Loucy (cell line): ENCODE data around the gene ME3.
"Not testable (repeated sequence)": the region's sequence is repeated elsewhere in the genome, so short reads cannot be mapped to it uniquely, and the experiment has no call there.

Experiments
- H2AFZ ChIP-seq: fragments of 200-600 bp; sonication (generic); 2 replicates; pipeline ENCODE4 v1.6.0; 2016; ENCODE audit warnings: antibody characterized with exemption, mild to moderate bottlenecking, low read length, moderate library complexity
- H3F3A ChIP-seq: fragments of 200-600 bp; 2 replicates; pipeline ENCODE4 v1.6.0; 2016; ENCODE audit warnings: antibody characterized with exemption, low read depth, mild to moderate bottlenecking
- H3K27me3 ChIP-seq: fragments of 200-600 bp; sonication (generic); 2 replicates; pipeline ENCODE4 v1.6.1; 2014; ENCODE audit warnings: low read length, mild to moderate bottlenecking; ENCODE audit not compliant: insufficient read depth, poor library complexity, severe bottlenecking
- H3K36me3 ChIP-seq: fragments of 200-600 bp; sonication (generic); 2 replicates; pipeline ENCODE4 v1.6.1; 2016; ENCODE audit warnings: low read length; ENCODE audit not compliant: insufficient read depth
- H3K4me1 ChIP-seq: fragments of 200-600 bp; sonication (generic); 2 replicates; pipeline ENCODE4 v1.5.1; 2014; ENCODE audit warnings: low read length, mild to moderate bottlenecking; ENCODE audit not compliant: insufficient read depth, poor library complexity, severe bottlenecking
- H3K4me2 ChIP-seq: fragments of 200-600 bp; sonication (generic); 2 replicates; pipeline ENCODE4 v1.6.0; 2014; ENCODE audit warnings: antibody characterized with exemption, low read length, low read depth, mild to moderate bottlenecking; ENCODE audit not compliant: poor library complexity, severe bottlenecking
- H3K4me3 ChIP-seq: fragments of 200-600 bp; sonication (generic); 2 replicates; pipeline ENCODE4 v1.5.1; 2014; ENCODE audit warnings: low read length, mild to moderate bottlenecking, mixed read lengths; ENCODE audit not compliant: poor library complexity, severe bottlenecking
- H3K79me2 ChIP-seq: fragments of 200-600 bp; sonication (generic); 2 replicates; pipeline ENCODE4 v1.6.1; 2014; ENCODE audit warnings: low read length; ENCODE audit not compliant: insufficient read depth
- H3K9ac ChIP-seq: fragments of 200-600 bp; sonication (generic); 2 replicates; pipeline ENCODE4 v1.6.0; 2014; ENCODE audit warnings: mild to moderate bottlenecking, low read depth, low read length, moderate library complexity; ENCODE audit not compliant: poor library complexity, severe bottlenecking
- H3K9me2 ChIP-seq: fragments of 200-600 bp; sonication (generic); replicated peaks from 2 replicates; pipeline ENCODE4 v1.6.1; 2016; ENCODE audit warnings: low read depth, low read length, mixed read lengths
- H3K9me3 ChIP-seq: fragments of 200-600 bp; sonication (generic); 2 replicates; pipeline ENCODE4 v1.6.1; 2014; ENCODE audit warnings: mild to moderate bottlenecking, antibody characterized with exemption, low read length, low read depth; ENCODE audit not compliant: insufficient read depth
- H4K20me1 ChIP-seq: fragments of 200-600 bp; sonication (generic); 2 replicates; pipeline ENCODE4 v1.6.0; 2014; ENCODE audit warnings: antibody characterized with exemption, low read length, mild to moderate bottlenecking; ENCODE audit not compliant: insufficient read depth, poor library complexity, severe bottlenecking
- CTCF ChIP-seq: fragments of 200-600 bp; sonication (generic); conservative IDR thresholded peaks from 2 replicates; pipeline ENCODE4 v1.5.1; 2014; ENCODE audit warnings: mild to moderate bottlenecking, antibody characterized with exemption, low read length
- EZH2phosphoT487 ChIP-seq: fragments of 200-600 bp; IDR thresholded peaks from 2 replicates; pipeline ENCODE4 v1.6.1; 2018; ENCODE audit warnings: antibody characterized with exemption, mild to moderate bottlenecking, moderate library complexity, borderline replicate concordance

Gene ME3

GRCh38 chr11:86427441-86427840, 245.0 kb downstream of the ME3 start:
- H3K9me2 ChIP-seq = no peaks in the 10 kb centered on the region
- no peak overlapping the region for H3K9ac ChIP-seq
- H3K9me3 ChIP-seq = no peaks in the 10 kb centered on the region
- no peaks in the 10 kb centered on the region for H4K20me1 ChIP-seq
- no peak overlapping the region for H3K4me2 ChIP-seq
- TF ChIP-seq EZH2phosphoT487 (no peak), CTCF (no peak)
- H3K4me3 ChIP-seq = no peak overlapping the region
- H2AFZ ChIP-seq = no peak overlapping the region
- H3K36me3 ChIP-seq = no peaks in the 10 kb centered on the region
- no peaks in the 10 kb centered on the region for H3K27me3 ChIP-seq
- H3K4me1 ChIP-seq = peaks cover 8% of the 10 kb centered on the region
- H3K79me2 ChIP-seq = no peaks in the 10 kb centered on the region
- no peaks in the 10 kb centered on the region for H3F3A ChIP-seq

GRCh38 chr11:86423488-86423887, 248.9 kb downstream of the ME3 start:
- H3K9ac ChIP-seq, H3K27me3 ChIP-seq, H3K79me2 ChIP-seq, H3K9me2 ChIP-seq, H3F3A ChIP-seq, H3K4me1 ChIP-seq, H3K4me2 ChIP-seq, H2AFZ ChIP-seq, H3K4me3 ChIP-seq, H3K9me3 ChIP-seq, H4K20me1 ChIP-seq, H3K36me3 ChIP-seq: not testable (repeated sequence)

GRCh38 chr11:86422371-86422770, 250.0 kb downstream of the ME3 start:
- Histone ChIP-seq H3K4me3 (no peak overlapping the region), H3F3A (no peaks in the 10 kb centered on the region), H3K9me2 (no peaks in the 10 kb centered on the region), H3K9me3 (no peaks in the 10 kb centered on the region), H3K9ac (no peak overlapping the region), H4K20me1 (no peaks in the 10 kb centered on the region), H2AFZ (no peak overlapping the region), H3K36me3 (no peaks in the 10 kb centered on the region), H3K4me2 (no peak overlapping the region), H3K4me1 (no peaks in the 10 kb centered on the region), H3K27me3 (no peaks in the 10 kb centered on the region), H3K79me2 (no peaks in the 10 kb centered on the region)
- TF ChIP-seq CTCF (no peak), EZH2phosphoT487 (no peak)

- H2AFZ ChIP-seq = no peak overlapping the region
- H3K9me2 ChIP-seq = no peaks in the 10 kb centered on the region
- no peaks in the 10 kb centered on the region for H3K4me1 ChIP-seq
Measured at GRCh38 chr11:86421946-86422345, 250.5 kb downstream of the ME3 start.

More at GRCh38 chr11:86421946-86422345, 250.5 kb downstream of the ME3 start:
- Histone ChIP-seq H3K4me3 (no peak overlapping the region), H3K9me3 (no peaks in the 10 kb centered on the region), H3K79me2 (no peaks in the 10 kb centered on the region), H3K36me3 (no peaks in the 10 kb centered on the region), H3K9ac (no peak overlapping the region), H3K4me2 (no peak overlapping the region), H4K20me1 (no peaks in the 10 kb centered on the region), H3K27me3 (no peaks in the 10 kb centered on the region), H3F3A (no peaks in the 10 kb centered on the region)
- TF ChIP-seq CTCF (no peak), EZH2phosphoT487 (no peak)
